ENCODE data around the gene RAB6B. TPM values are rescaled to one million over a fixed set of nuclear protein-coding genes. Genes with fewer than 3 reads are reported as not detected.

Gene RAB6B
- polyA plus RNA-seq, 1 donor from 2014 or later, result 57.5 TPM

DNA sequence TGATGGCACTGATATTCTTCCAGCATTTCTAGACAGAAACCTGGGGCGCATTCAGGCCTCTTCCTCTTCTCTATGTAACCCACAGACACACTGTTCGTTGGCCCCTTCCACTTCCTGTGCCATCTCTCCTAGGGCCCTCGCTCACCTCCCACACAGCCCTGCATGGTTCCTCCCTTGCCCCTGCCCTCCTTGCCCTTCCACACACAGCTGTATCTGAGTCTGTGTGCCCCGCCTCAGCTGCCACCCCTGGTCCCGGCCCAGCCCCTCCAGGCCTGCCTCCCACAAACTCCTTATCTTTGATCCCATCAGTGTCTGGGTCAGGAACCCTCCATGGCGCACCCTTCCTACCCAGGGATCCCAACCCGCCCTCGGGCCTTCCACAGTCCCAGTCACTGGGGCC is 37.9 kb downstream of the RAB6B start:
- no peaks in the 10 kb centered on the region for H3K27me3 ChIP-seq (ENCODE audit: insufficient read depth, low read depth, low read length)
- no peaks in the 10 kb centered on the region for H4K20me1 ChIP-seq (ENCODE audit: insufficient read depth)
- no peak overlapping the region for H3K4me3 ChIP-seq (ENCODE audit: low read length)
- H3K27ac ChIP-seq (ENCODE audit: low read length), result no peak overlapping the region
- no peaks in the 10 kb centered on the region for H3K79me2 ChIP-seq (replicated peaks; ENCODE audit: insufficient read depth, low read length)
- no peak overlapping the region for H3K9ac ChIP-seq (ENCODE audit: low read length)
- no peaks in the 10 kb centered on the region for H3K9me2 ChIP-seq (ENCODE audit: insufficient read depth, low read length)
- H3K36me3 ChIP-seq (ENCODE audit: insufficient read depth, low read length), result no peaks in the 10 kb centered on the region
- H3F3A ChIP-seq (ENCODE audit: insufficient read depth, low read length, poor library complexity, severe bottlenecking), result no peaks in the 10 kb centered on the region
- TF ChIP-seq TAF1 (IDR thresholded peaks at IDR 0.05; ENCODE audit: low read depth) (no peak), SMC3 (conservative IDR thresholded peaks at IDR 0.05; ENCODE audit: poor library complexity) (no peak), EZH2 (IDR thresholded peaks at IDR 0.05; ENCODE audit: borderline replicate concordance, insufficient read depth, low read length, poor library complexity, severe bottlenecking) (no peak), RAD21 (conservative IDR thresholded peaks at IDR 0.05) (no peak), POLR2AphosphoS5 (IDR thresholded peaks at IDR 0.05) (no peak), EP300 (conservative IDR thresholded peaks at IDR 0.05; ENCODE audit: poor library complexity, severe bottlenecking) (no peak), MXI1 (conservative IDR thresholded peaks at IDR 0.05; ENCODE audit: poor library complexity, severe bottlenecking) (no peak)
- TF ChIP-seq, protein P1, sequence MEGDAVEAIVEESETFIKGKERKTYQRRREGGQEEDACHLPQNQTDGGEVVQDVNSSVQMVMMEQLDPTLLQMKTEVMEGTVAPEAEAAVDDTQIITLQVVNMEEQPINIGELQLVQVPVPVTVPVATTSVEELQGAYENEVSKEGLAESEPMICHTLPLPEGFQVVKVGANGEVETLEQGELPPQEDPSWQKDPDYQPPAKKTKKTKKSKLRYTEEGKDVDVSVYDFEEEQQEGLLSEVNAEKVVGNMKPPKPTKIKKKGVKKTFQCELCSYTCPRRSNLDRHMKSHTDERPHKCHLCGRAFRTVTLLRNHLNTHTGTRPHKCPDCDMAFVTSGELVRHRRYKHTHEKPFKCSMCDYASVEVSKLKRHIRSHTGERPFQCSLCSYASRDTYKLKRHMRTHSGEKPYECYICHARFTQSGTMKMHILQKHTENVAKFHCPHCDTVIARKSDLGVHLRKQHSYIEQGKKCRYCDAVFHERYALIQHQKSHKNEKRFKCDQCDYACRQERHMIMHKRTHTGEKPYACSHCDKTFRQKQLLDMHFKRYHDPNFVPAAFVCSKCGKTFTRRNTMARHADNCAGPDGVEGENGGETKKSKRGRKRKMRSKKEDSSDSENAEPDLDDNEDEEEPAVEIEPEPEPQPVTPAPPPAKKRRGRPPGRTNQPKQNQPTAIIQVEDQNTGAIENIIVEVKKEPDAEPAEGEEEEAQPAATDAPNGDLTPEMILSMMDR (IDR thresholded peaks at IDR 0.05; ENCODE audit: poor library complexity, severe bottlenecking), result no peak
- TF ChIP-seq, protein P2, sequence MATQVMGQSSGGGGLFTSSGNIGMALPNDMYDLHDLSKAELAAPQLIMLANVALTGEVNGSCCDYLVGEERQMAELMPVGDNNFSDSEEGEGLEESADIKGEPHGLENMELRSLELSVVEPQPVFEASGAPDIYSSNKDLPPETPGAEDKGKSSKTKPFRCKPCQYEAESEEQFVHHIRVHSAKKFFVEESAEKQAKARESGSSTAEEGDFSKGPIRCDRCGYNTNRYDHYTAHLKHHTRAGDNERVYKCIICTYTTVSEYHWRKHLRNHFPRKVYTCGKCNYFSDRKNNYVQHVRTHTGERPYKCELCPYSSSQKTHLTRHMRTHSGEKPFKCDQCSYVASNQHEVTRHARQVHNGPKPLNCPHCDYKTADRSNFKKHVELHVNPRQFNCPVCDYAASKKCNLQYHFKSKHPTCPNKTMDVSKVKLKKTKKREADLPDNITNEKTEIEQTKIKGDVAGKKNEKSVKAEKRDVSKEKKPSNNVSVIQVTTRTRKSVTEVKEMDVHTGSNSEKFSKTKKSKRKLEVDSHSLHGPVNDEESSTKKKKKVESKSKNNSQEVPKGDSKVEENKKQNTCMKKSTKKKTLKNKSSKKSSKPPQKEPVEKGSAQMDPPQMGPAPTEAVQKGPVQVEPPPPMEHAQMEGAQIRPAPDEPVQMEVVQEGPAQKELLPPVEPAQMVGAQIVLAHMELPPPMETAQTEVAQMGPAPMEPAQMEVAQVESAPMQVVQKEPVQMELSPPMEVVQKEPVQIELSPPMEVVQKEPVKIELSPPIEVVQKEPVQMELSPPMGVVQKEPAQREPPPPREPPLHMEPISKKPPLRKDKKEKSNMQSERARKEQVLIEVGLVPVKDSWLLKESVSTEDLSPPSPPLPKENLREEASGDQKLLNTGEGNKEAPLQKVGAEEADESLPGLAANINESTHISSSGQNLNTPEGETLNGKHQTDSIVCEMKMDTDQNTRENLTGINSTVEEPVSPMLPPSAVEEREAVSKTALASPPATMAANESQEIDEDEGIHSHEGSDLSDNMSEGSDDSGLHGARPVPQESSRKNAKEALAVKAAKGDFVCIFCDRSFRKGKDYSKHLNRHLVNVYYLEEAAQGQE (IDR thresholded peaks at IDR 0.05; ENCODE audit: borderline replicate concordance), result no peak
- no peak overlapping the region for H3K4me2 ChIP-seq (ENCODE audit: low read length)
- no peak overlapping the region for H2AFZ ChIP-seq (ENCODE audit: low read depth, low read length)
- H3K9me3 ChIP-seq (ENCODE audit: low read length), result no peaks in the 10 kb centered on the region

DNA sequence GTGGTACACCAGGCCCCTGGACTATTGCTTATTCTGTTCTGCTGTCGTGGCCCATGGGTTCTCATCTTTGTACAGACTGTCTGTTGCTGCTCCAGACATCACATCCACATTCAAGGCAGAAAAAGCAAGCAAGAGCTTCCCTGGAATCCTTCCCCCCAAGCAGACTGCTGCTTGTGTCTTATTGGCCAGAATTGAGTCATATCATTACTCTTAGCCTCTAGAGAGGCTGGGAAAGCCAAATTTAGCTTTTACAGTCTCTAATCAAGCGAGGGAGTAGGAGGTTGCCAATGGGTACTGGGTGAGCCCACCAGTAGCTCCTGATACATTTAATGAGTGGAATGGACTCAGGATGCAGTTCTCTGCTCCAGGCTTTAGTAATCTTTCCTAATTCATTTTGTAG is 39.4 kb downstream of the RAB6B start:
- H2AFZ ChIP-seq (ENCODE audit: low read depth, low read length), result no peak overlapping the region
- TF ChIP-seq RAD21 (conservative IDR thresholded peaks at IDR 0.05) (no peak), EP300 (conservative IDR thresholded peaks at IDR 0.05; ENCODE audit: poor library complexity, severe bottlenecking) (no peak), SMC3 (conservative IDR thresholded peaks at IDR 0.05; ENCODE audit: poor library complexity) (no peak), TAF1 (IDR thresholded peaks at IDR 0.05; ENCODE audit: low read depth) (no peak), POLR2AphosphoS5 (IDR thresholded peaks at IDR 0.05) (no peak), EZH2 (IDR thresholded peaks at IDR 0.05; ENCODE audit: borderline replicate concordance, insufficient read depth, low read length, poor library complexity, severe bottlenecking) (no peak)
- TF ChIP-seq, protein P1 (IDR thresholded peaks at IDR 0.05; ENCODE audit: poor library complexity, severe bottlenecking), result no peak
- no peaks in the 10 kb centered on the region for H4K20me1 ChIP-seq (ENCODE audit: insufficient read depth)
- H3K27ac ChIP-seq (ENCODE audit: low read length), result no peak overlapping the region
- H3K9me3 ChIP-seq (ENCODE audit: low read length), result no peaks in the 10 kb centered on the region
- no peaks in the 10 kb centered on the region for H3F3A ChIP-seq (ENCODE audit: insufficient read depth, low read length, poor library complexity, severe bottlenecking)
- no peaks in the 10 kb centered on the region for H3K27me3 ChIP-seq (ENCODE audit: insufficient read depth, low read depth, low read length)
- H3K9ac ChIP-seq (ENCODE audit: low read length), result no peak overlapping the region
- H3K36me3 ChIP-seq (ENCODE audit: insufficient read depth, low read length), result no peaks in the 10 kb centered on the region
- H3K4me2 ChIP-seq (ENCODE audit: low read length), result no peak overlapping the region
- H3K79me2 ChIP-seq (replicated peaks; ENCODE audit: insufficient read depth, low read length), result no peaks in the 10 kb centered on the region
- H3K9me2 ChIP-seq (ENCODE audit: insufficient read depth, low read length), result no peaks in the 10 kb centered on the region
- H3K4me3 ChIP-seq (ENCODE audit: low read length), result no peak overlapping the region
